HEK293 (cell line): ENCODE data around the gene TMEM212.

Experiments
- CTCF ChIA-PET: fragments of 350-600 bp; formaldehyde crosslinking; extraction: SDS; loops from one replicate; lab custom pipeline; 2021; ENCODE audit warnings: antibody characterized with exemption; lab: Yijun Ruan, JAX
- POLR2A ChIA-PET: fragments of 300-600 bp; formaldehyde crosslinking; extraction: SDS; loops from one replicate; lab custom pipeline; 2020; ENCODE audit warnings: antibody characterized with exemption, inconsistent platforms; lab: Yijun Ruan, JAX
- H3K27ac ChIP-seq: fragments of 200-500 bp; sonication (Bioruptor generic); 2 replicates; pipeline ENCODE4 v1.5.1; 2014; ENCODE audit warnings: low read depth, low read length, control low read depth, inconsistent platforms; ENCODE audit errors: extremely low read depth
- H3K36me3 ChIP-seq, 2 experiments: fragments of 200-500 bp in 1 of 2; sonication (Bioruptor generic) in 1 of 2; 1 replicate in 1 of 2; 2 replicates in 1 of 2; pipeline ENCODE4 v1.5.1; 2014 to 2017; ENCODE audit warnings: inconsistent platforms in 2 of 2, low read length in 2 of 2; ENCODE audit not compliant: control insufficient read depth in 2 of 2, insufficient read depth in 1 of 2
- H3K4me1 ChIP-seq: fragments of 200-500 bp; sonication (Bioruptor generic); 2 replicates; pipeline ENCODE4 v1.5.1; 2014; ENCODE audit warnings: mild to moderate bottlenecking, low read length, inconsistent platforms; ENCODE audit not compliant: control insufficient read depth, insufficient read depth
- H3K4me3 ChIP-seq: 2 replicates; pipeline ENCODE4 v1.5.1; 2011; ENCODE audit warnings: low read depth, mild to moderate bottlenecking, control low read depth, low read length, moderate library complexity
- H3K9me3 ChIP-seq: fragments of 200-500 bp; sonication (Bioruptor generic); 2 replicates; pipeline ENCODE4 v1.5.1; 2014; ENCODE audit warnings: low read depth, low read length, inconsistent platforms; ENCODE audit not compliant: control insufficient read depth, insufficient read depth
- GFI1B ChIP-seq: fragments of 450-650 bp; formaldehyde crosslinking; IDR thresholded peaks from 2 replicates; pipeline ENCODE4 v1.5.1; 2016; ENCODE audit warnings: missing biosample characterization, missing genetic modification characterization
- HIC1 ChIP-seq: fragments of 450-650 bp; formaldehyde crosslinking; IDR thresholded peaks from 2 replicates; pipeline ENCODE4 v1.5.1; 2016; ENCODE audit warnings: missing biosample characterization, missing genetic modification characterization
- INSM2 ChIP-seq: fragments of 450-650 bp; formaldehyde crosslinking; IDR thresholded peaks from 2 replicates; pipeline ENCODE4 v1.5.1; 2016; ENCODE audit warnings: missing biosample characterization, missing genetic modification characterization
- PRDM1 ChIP-seq: fragments of 450-650 bp; formaldehyde crosslinking; IDR thresholded peaks from 2 replicates; pipeline ENCODE4; 2016; ENCODE audit warnings: missing biosample characterization, missing genetic modification characterization
- REPIN1 ChIP-seq: fragments of 450-650 bp; formaldehyde crosslinking; IDR thresholded peaks from 2 replicates; pipeline ENCODE4 v1.5.1; 2017; ENCODE audit warnings: missing biosample characterization, missing genetic modification characterization, low read depth
- ZBTB1 ChIP-seq: fragments of 450-650 bp; formaldehyde crosslinking; IDR thresholded peaks from 2 replicates; pipeline ENCODE4 v1.5.1; 2016; ENCODE audit warnings: missing biosample characterization, missing genetic modification characterization
- ZNF112 ChIP-seq: fragments of 450-650 bp; formaldehyde crosslinking; IDR thresholded peaks from 2 replicates; pipeline ENCODE4 v1.5.0; 2017; ENCODE audit warnings: missing biosample characterization, missing genetic modification characterization
- ZNF146 ChIP-seq: fragments of 450-650 bp; formaldehyde crosslinking; IDR thresholded peaks from 2 replicates; pipeline ENCODE4 v1.5.1; 2016; ENCODE audit warnings: missing biosample characterization, missing genetic modification characterization
- ZNF16 ChIP-seq: fragments of 450-650 bp; formaldehyde crosslinking; IDR thresholded peaks from 2 replicates; pipeline ENCODE4 v1.5.1; 2016; ENCODE audit warnings: low read depth, missing biosample characterization, missing genetic modification characterization
- ZNF223 ChIP-seq: fragments of 450-650 bp; formaldehyde crosslinking; IDR thresholded peaks from 2 replicates; pipeline ENCODE4 v1.5.1; 2016; ENCODE audit warnings: missing biosample characterization, missing genetic modification characterization
- ZNF274 ChIP-seq, 2 experiments: fragments of 200-500 bp in 1 of 2; fragments of 450-650 bp in 1 of 2; sonication (Bioruptor generic) in 1 of 2; formaldehyde crosslinking in 1 of 2; IDR thresholded peaks; 2 replicates each; pipeline versions ENCODE4 v1.5.1 to v1.6.1; 2014 to 2016; ENCODE audit warnings: borderline replicate concordance in 1 of 2, inconsistent platforms in 1 of 2, low read length in 1 of 2, missing biosample characterization in 1 of 2, missing genetic modification characterization in 1 of 2
- ZNF302 ChIP-seq: fragments of 450-650 bp; formaldehyde crosslinking; IDR thresholded peaks from 2 replicates; pipeline ENCODE4 v1.5.1; 2016; ENCODE audit warnings: missing biosample characterization, missing genetic modification characterization, low read depth
- ZNF473 ChIP-seq: fragments of 450-650 bp; formaldehyde crosslinking; IDR thresholded peaks from 2 replicates; pipeline ENCODE4 v1.5.1; 2017; ENCODE audit warnings: missing biosample characterization, missing genetic modification characterization
- ZNF513 ChIP-seq: fragments of 450-650 bp; IDR thresholded peaks from 2 replicates; pipeline ENCODE4 v1.5.1; 2018; ENCODE audit warnings: missing biosample characterization, missing genetic modification characterization
- ZNF549 ChIP-seq: fragments of 450-650 bp; IDR thresholded peaks from 2 replicates; pipeline ENCODE4 v1.5.1; 2018; ENCODE audit warnings: missing biosample characterization, missing genetic modification characterization, mild to moderate bottlenecking, inconsistent platforms, moderate library complexity
- ZNF561 ChIP-seq: fragments of 450-650 bp; IDR thresholded peaks from 2 replicates; pipeline ENCODE4 v1.5.1; 2018; ENCODE audit warnings: missing biosample characterization, missing genetic modification characterization, borderline replicate concordance
- ZNF629 ChIP-seq: fragments of 450-650 bp; formaldehyde crosslinking; IDR thresholded peaks from 2 replicates; pipeline ENCODE4 v1.5.1; 2017; ENCODE audit warnings: missing biosample characterization, missing genetic modification characterization
- ZNF645 ChIP-seq: fragments of 450-650 bp; formaldehyde crosslinking; IDR thresholded peaks from 2 replicates; pipeline ENCODE4; 2016; ENCODE audit warnings: missing biosample characterization, missing genetic modification characterization
- ZNF664 ChIP-seq: fragments of 450-650 bp; formaldehyde crosslinking; IDR thresholded peaks from 2 replicates; pipeline ENCODE4 v1.5.1; 2016; ENCODE audit warnings: missing biosample characterization, missing genetic modification characterization
- ZNF670 ChIP-seq: fragments of 450-650 bp; formaldehyde crosslinking; IDR thresholded peaks from 2 replicates; pipeline ENCODE4 v1.5.1; 2016; ENCODE audit warnings: missing biosample characterization, missing genetic modification characterization, low read depth
- ZNF707 ChIP-seq: fragments of 450-650 bp; formaldehyde crosslinking; IDR thresholded peaks from 2 replicates; pipeline ENCODE4 v1.5.1; 2016; ENCODE audit warnings: missing biosample characterization, missing genetic modification characterization
- ZSCAN16 ChIP-seq: fragments of 450-650 bp; formaldehyde crosslinking; IDR thresholded peaks from 2 replicates; pipeline ENCODE4 v1.5.1; 2016; ENCODE audit warnings: missing biosample characterization, missing genetic modification characterization
- TF ChIP-seq, protein P1 (sequence below): fragments of 450-650 bp; formaldehyde crosslinking; IDR thresholded peaks from 2 replicates; pipeline ENCODE4 v1.5.1; 2016; ENCODE audit warnings: missing biosample characterization, missing genetic modification characterization
- TF ChIP-seq, protein P2 (sequence below): fragments of 450-650 bp; formaldehyde crosslinking; IDR thresholded peaks from 2 replicates; pipeline ENCODE4 v1.5.1; 2017; ENCODE audit warnings: missing biosample characterization, missing genetic modification characterization
- TF ChIP-seq, protein P3 (sequence below): fragments of 450-650 bp; formaldehyde crosslinking; IDR thresholded peaks from 2 replicates; pipeline ENCODE4 v1.5.1; 2016; ENCODE audit warnings: missing biosample characterization, missing genetic modification characterization
- TF ChIP-seq, protein P4 (sequence below): fragments of 450-650 bp; formaldehyde crosslinking; IDR thresholded peaks from 2 replicates; pipeline ENCODE4 v1.5.1; 2017; ENCODE audit warnings: missing biosample characterization, missing genetic modification characterization

Gene TMEM212

GRCh38 chr3:171876680-171877147 is 33.6 kb downstream of the TMEM212 start:
- H3K36me3 ChIP-seq, result no peaks in the 10 kb centered on the region
- H3K27ac ChIP-seq, result no peak overlapping the region
- H3K4me3 ChIP-seq, result no peak overlapping the region
- peaks cover 3% of the 10 kb centered on the region; the same call in 1 of the 2 replicates for H3K4me1 ChIP-seq
- ChIA-PET CTCF (interaction anchor here (0.7 kb wide), 2 partner anchors 54 to 464 kb away, joined by 3 to 4 read pairs; no protein-coding TSS in a partner anchor), POLR2A (interaction anchor here (0.7 kb wide), 1 partner anchor 12 kb away, joined by 4 read pairs; no protein-coding TSS in a partner anchor)
- no peaks in the 10 kb centered on the region for H3K9me3 ChIP-seq
- TF ChIP-seq INSM2 (tag by site-specific recombination) (0 out of 2 replicates have a peak, but pooled peaks have one; percentile 12), ZNF302 (tag by site-specific recombination) (no peak), ZNF146 (no peak), ZNF274 (IDR thresholded peaks at IDR 0.05; ENCODE audit: low read length) (no peak), ZNF274 (tag by site-specific recombination; IDR thresholded peaks at IDR 0.05; ENCODE audit: borderline replicate concordance) (no peak), ZNF629 (tag by site-specific recombination) (peak; percentile 69), ZNF645 (no peak), ZNF670 (tag by site-specific recombination) (no peak), ZNF549 (no peak), ZNF513 (tag by site-specific recombination) (no peak), ZNF664 (tag by site-specific recombination) (no peak), HIC1 (tag by site-specific recombination) (peak; percentile 81), ZNF223 (tag by site-specific recombination) (no peak), ZNF112 (tag by site-specific recombination) (no peak), ZSCAN16 (no peak), GFI1B (tag by site-specific recombination) (no peak), ZNF16 (no peak), REPIN1 (no peak), ZNF561 (tag by site-specific recombination) (no peak), ZBTB1 (no peak), ZNF707 (tag by site-specific recombination) (no peak), ZNF473 (tag by site-specific recombination) (no peak), PRDM1 (tag by site-specific recombination) (peak; percentile 61; the same call in 1 of the 2 replicates)
- TF ChIP-seq, protein P1, sequence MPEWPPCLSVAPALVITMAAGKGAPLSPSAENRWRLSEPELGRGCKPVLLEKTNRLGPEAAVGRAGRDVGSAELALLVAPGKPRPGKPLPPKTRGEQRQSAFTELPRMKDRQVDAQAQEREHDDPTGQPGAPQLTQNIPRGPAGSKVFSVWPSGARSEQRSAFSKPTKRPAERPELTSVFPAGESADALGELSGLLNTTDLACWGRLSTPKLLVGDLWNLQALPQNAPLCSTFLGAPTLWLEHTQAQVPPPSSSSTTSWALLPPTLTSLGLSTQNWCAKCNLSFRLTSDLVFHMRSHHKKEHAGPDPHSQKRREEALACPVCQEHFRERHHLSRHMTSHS, result no peak
- TF ChIP-seq, protein P2, sequence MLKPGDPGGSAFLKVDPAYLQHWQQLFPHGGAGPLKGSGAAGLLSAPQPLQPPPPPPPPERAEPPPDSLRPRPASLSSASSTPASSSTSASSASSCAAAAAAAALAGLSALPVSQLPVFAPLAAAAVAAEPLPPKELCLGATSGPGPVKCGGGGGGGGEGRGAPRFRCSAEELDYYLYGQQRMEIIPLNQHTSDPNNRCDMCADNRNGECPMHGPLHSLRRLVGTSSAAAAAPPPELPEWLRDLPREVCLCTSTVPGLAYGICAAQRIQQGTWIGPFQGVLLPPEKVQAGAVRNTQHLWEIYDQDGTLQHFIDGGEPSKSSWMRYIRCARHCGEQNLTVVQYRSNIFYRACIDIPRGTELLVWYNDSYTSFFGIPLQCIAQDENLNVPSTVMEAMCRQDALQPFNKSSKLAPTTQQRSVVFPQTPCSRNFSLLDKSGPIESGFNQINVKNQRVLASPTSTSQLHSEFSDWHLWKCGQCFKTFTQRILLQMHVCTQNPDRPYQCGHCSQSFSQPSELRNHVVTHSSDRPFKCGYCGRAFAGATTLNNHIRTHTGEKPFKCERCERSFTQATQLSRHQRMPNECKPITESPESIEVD, result peak; percentile 84
- TF ChIP-seq, protein P3, sequence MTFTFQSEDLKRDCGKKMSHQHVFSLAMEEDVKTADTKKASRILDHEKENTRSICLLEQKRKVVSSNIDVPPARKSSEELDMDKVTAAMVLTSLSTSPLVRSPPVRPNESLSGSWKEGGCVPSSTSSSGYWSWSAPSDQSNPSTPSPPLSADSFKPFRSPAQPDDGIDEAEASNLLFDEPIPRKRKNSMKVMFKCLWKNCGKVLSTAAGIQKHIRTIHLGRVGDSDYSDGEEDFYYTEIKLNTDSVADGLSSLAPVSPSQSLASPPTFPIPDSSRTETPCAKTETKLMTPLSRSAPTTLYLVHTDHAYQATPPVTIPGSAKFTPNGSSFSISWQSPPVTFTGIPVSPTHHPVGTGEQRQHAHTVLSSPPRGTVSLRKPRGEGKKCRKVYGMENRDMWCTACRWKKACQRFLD, result no peak
- TF ChIP-seq, protein P4, sequence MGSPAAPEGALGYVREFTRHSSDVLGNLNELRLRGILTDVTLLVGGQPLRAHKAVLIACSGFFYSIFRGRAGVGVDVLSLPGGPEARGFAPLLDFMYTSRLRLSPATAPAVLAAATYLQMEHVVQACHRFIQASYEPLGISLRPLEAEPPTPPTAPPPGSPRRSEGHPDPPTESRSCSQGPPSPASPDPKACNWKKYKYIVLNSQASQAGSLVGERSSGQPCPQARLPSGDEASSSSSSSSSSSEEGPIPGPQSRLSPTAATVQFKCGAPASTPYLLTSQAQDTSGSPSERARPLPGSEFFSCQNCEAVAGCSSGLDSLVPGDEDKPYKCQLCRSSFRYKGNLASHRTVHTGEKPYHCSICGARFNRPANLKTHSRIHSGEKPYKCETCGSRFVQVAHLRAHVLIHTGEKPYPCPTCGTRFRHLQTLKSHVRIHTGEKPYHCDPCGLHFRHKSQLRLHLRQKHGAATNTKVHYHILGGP (tag by site-specific recombination), result peak; percentile 86
